K562 (cell line): ENCODE data around the gene ATP6V1F. TPM values are rescaled to one million over a fixed set of nuclear protein-coding genes. Genes with fewer than 3 reads are reported as not detected.
A peak's percentile ranks its signal among the peaks of the same experiment; 100 is the strongest.

ENCODE experiments used
- CREB5 ChIP-seq: fragments of 250-450 bp; sonication (Bioruptor Pico); IDR thresholded peaks from 2 replicates; pipeline ENCODE4 v1.5.0; 2020; ENCODE audit warnings: mild to moderate bottlenecking
- EP300 ChIP-seq: IDR thresholded peaks from 2 replicates; pipeline ENCODE4 v1.6.1; 2012; ENCODE audit warnings: low read length, improper control_type of control experiment
- KDM4B ChIP-seq, 2 experiments: fragments of 450-650 bp in 1 of 2; sonication (generic) in 1 of 2; IDR thresholded peaks; 2 replicates each; pipeline ENCODE4 v1.6.1; 2016 to 2017; ENCODE audit warnings: borderline replicate concordance in 2 of 2, antibody characterized with exemption in 1 of 2, low read depth in 1 of 2, mild to moderate bottlenecking in 1 of 2
- L3MBTL2 ChIP-seq: fragments of 450-650 bp; IDR thresholded peaks from 2 replicates; pipeline ENCODE4 v1.6.1; 2016; ENCODE audit warnings: mild to moderate bottlenecking, moderate library complexity
- MBD2 ChIP-seq: sonication (generic); IDR thresholded peaks from 2 replicates; pipeline ENCODE4 v1.6.1; 2016; ENCODE audit warnings: low read depth, borderline replicate concordance
- MLX ChIP-seq, 2 experiments: fragments of 450-650 bp in 1 of 2; sonication (generic) in 1 of 2; formaldehyde crosslinking; conservative IDR thresholded peaks; 2 replicates each; pipeline versions ENCODE4 v1.4.0 to v1.8.1; 2020 to 2022; ENCODE audit warnings: mild to moderate bottlenecking in 1 of 2, missing genetic modification reagents in 1 of 2
- NCOA2 ChIP-seq, 2 experiments: fragments of 450-650 bp; IDR thresholded peaks; 2 replicates each; pipeline ENCODE4 v1.6.1; 2018; ENCODE audit warnings: mild to moderate bottlenecking in 2 of 2, moderate library complexity in 1 of 2; ENCODE audit not compliant: partially characterized antibody in 2 of 2
- RFX1 ChIP-seq: fragments of 450-650 bp; IDR thresholded peaks from 2 replicates; pipeline ENCODE4 v1.6.1; 2016; ENCODE audit warnings: mild to moderate bottlenecking, moderate library complexity
- ZNF174 ChIP-seq: fragments of 250-450 bp; sonication (Bioruptor Pico); IDR thresholded peaks from 2 replicates; pipeline ENCODE4 v1.4.0; 2020; ENCODE audit warnings: mild to moderate bottlenecking
- ZNF589 ChIP-seq: fragments of 200-800 bp; sonication (Bioruptor generic); IDR thresholded peaks from 2 replicates; pipeline ENCODE4 v1.6.1; 2016; ENCODE audit warnings: low read depth, missing genetic modification characterization, missing compliant biosample characterization
- ZNF639 ChIP-seq, 2 experiments: fragments of 200-800 bp in 1 of 2; sonication (Bioruptor generic) in 1 of 2; sonication (generic) in 1 of 2; formaldehyde crosslinking in 1 of 2; IDR thresholded peaks in 1 of 2; conservative IDR thresholded peaks in 1 of 2; 2 replicates each; pipeline versions ENCODE4 v1.5.0 to v1.6.1; 2016 to 2020; ENCODE audit warnings: missing compliant biosample characterization in 1 of 2, missing genetic modification characterization in 1 of 2, missing genetic modification reagents in 1 of 2
- polyA plus RNA-seq, 8 experiments: library from polyadenylated mRNA; depleted of rRNA in 4 of 8; stranded (reverse) in 5 of 8; unstranded in 3 of 8; fragments of >200 nt; fragmentation: Nextera tagmentation in 2 of 8; fragmentation: Illumina TruSeq in 1 of 8; extraction: Ambion mirVana in 2 of 8; extraction: Trizol in 1 of 8; gene quantifications; 2 replicates each; pipeline versions ENCODE4 v1.2.1 to v1.2.3, GENCODE V29; 2011 to 2014; ENCODE audit warnings: inconsistent platforms in 1 of 8, missing spikeins in 1 of 8
- total RNA-seq, 7 experiments: library from RNA; depleted of rRNA in 6 of 7; stranded (reverse); fragments of >200 nt in 6 of 7; fragmentation: Illumina TruSeq in 2 of 7; extraction: Trizol in 2 of 7; gene quantifications; 2 replicates each; pipeline versions ENCODE4 v1.2.1 to v1.2.3, GENCODE V29; 2011 to 2021; ENCODE audit warnings: low replicate concordance in 1 of 7

The ATP6V1F gene
- total and polyA plus RNA-seq, 9 of the 15 experiments (the other 6 are each of a cell fraction or from before 2014, with no cell fraction given): 206 to 1,123 (median 542) TPM

- TF ChIP-seq CREB5 (CRISPR knock-in tag) (no peak), NCOA2 (IDR thresholded peaks at IDR 0.05; ENCODE audit: partially characterized antibody in 2 of 2) (no peak), L3MBTL2 (peak; percentile 71), MBD2 (no peak), ZNF589 (CRISPR knock-in tag) (peak; percentile 76; the same call in 1 of the 2 replicates), ZNF174 (no peak), KDM4B (IDR thresholded peaks at IDR 0.05; ENCODE audit: borderline replicate concordance in 2 of 2, low read depth in 1 of 2) (no peak), EP300 (peak; percentile 59), ZNF639 (CRISPR knock-in tag; conservative IDR thresholded peaks at IDR 0.05 in 1 of 2, IDR thresholded peaks at IDR 0.05 in 1 of 2) (no peak), RFX1 (no peak), MLX (CRISPR knock-in tag; conservative IDR thresholded peaks at IDR 0.05) (no peak)
- TF ChIP-seq, all 486 proteins: peak for 50
Measured at GRCh38 chr7:128902761-128903585, 40.3 kb downstream of the ATP6V1F start (continued).
